Activated T-cell treated with anti-CD3 and anti-CD28 coated beads, Interleukin-2, amount 50 U/mL, for 72 hours (primary cell): ENCODE data around the gene MAP3K2. TPM values are rescaled to one million over a fixed set of nuclear protein-coding genes. Genes with fewer than 3 reads are reported as not detected.

Experiments
- ATAC-seq, 2 donors: fragments of 150-1000 bp; cut with Tn5 transposase; replicated peaks in 1 of 2; 2 replicates each; pipeline ENCODE4 v1.10.0; 2021; ENCODE audit warnings: moderate library complexity in 2 of 2, mild to moderate bottlenecking in 1 of 2
- DNase-seq, 2 donors: peaks; one replicate each; pipeline ENCODE4 v3.0.0; 2021 to 2022; ENCODE audit warnings: mixed read lengths in 1 of 2
- H3K27ac Mint-ChIP-seq: one replicate; pipeline ENCODE4 v1.8.0; 2022; ENCODE audit warnings: mild to moderate bottlenecking, moderate library complexity, mixed read lengths
- H3K27me3 Mint-ChIP-seq: one replicate; pipeline ENCODE4 v1.8.0; 2022; ENCODE audit warnings: low read depth, mixed read lengths
- H3K36me3 Mint-ChIP-seq, 2 donors: one replicate each; pipeline ENCODE4 v1.8.0; 2022; ENCODE audit warnings: mixed read lengths in 2 of 2, mild to moderate bottlenecking in 1 of 2; ENCODE audit not compliant: insufficient read depth in 2 of 2
- H3K4me1 Mint-ChIP-seq: one replicate; pipeline ENCODE4 v1.8.0; 2022; ENCODE audit warnings: low read depth, mixed read lengths
- H3K4me3 Mint-ChIP-seq, 2 donors: one replicate each; pipeline ENCODE4 v1.8.0; 2022; ENCODE audit warnings: mild to moderate bottlenecking in 2 of 2, mixed read lengths in 2 of 2, moderate library complexity in 2 of 2
- H3K9me3 Mint-ChIP-seq, 2 donors: one replicate each; pipeline ENCODE4 v1.8.0; 2022; ENCODE audit warnings: mixed read lengths in 2 of 2
- total RNA-seq, 2 donors: library from RNA; stranded (reverse); gene quantifications; one replicate each; pipeline ENCODE4 v1.2.3, GENCODE V29; 2022

Gene MAP3K2
- total RNA-seq, 2 donors from 2014 or later = 48.9 to 49.1 TPM

DNA sequence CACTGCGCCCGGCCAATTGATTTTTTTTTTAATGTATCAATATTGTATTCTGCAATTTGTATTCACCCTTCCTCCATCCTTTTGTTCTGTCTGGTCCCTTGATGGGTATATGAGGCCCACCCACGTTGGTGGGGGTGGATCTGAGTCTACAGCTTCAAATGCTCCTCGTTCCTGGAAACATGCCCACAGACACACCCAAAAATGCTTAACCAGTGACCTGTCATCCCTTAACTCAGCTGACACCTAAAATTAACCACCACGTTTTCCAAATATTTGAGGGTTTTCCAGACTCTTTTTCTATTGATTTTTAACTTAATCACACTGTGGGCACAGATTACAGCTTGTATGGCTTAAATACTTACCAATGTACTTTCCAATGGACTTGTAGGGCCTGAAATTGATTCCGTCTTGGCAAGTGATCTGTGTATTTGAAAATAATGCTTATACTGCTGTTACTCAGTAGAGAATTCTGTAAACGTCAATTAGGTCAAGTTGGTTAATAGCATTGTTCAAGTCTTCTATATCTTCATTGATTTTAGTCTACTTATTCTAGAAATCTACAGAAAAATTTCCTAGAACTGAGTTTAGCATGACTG lies 133.3 kb downstream of the MAP3K2 start:
- ATAC-seq = no peak
- DNase-seq = no peak
- H3K4me1 Mint-ChIP-seq = no peaks in the 10 kb centered on the region
- no peak overlapping the region for H3K27ac Mint-ChIP-seq
- no peak overlapping the region for H3K4me3 Mint-ChIP-seq
- H3K9me3 Mint-ChIP-seq = no peaks in the 10 kb centered on the region
- H3K27me3 Mint-ChIP-seq = no peaks in the 10 kb centered on the region
- H3K36me3 Mint-ChIP-seq = peaks cover 2 to 7% of the 10 kb centered on the region in 2 donors

Other genes with a start within 250 kb of the MAP3K2 start
- gene CYP27C1, start 167.7 kb downstream of the MAP3K2 start, total RNA-seq = not detected
- gene ERCC3, start 93.8 kb downstream of the MAP3K2 start, total RNA-seq = 10 to 100 TPM; 56.3 to 66.4 TPM
- gene PROC, start 30.5 kb upstream of the MAP3K2 start, total RNA-seq = under 1 TPM in 1 of 2 donors, not detected in 1; 0.42 TPM
- gene IWS1, start 138.5 kb upstream of the MAP3K2 start, total RNA-seq = 10 to 100 TPM; 39.0 to 43.6 TPM
- under 1 TPM; 0.50 to 0.79 TPM for gene MYO7B, start 147.7 kb upstream of the MAP3K2 start, total RNA-seq